Upper lobe of right lung (tissue), 1 donor: ENCODE results near the gene CIRBP. TPM values are rescaled to one million over a fixed set of nuclear protein-coding genes. Genes with fewer than 3 reads are reported as not detected.

Experiments
- ATAC-seq: fragments of 200-7000 bp; cut with Tn5 transposase; one replicate; pipeline ENCODE4 v1.9.1; 2020; ENCODE audit warnings: mild to moderate bottlenecking, moderate library complexity
- DNase-seq: peaks from one replicate; pipeline ENCODE4 v3.0.0-alpha.2; 2020
- H3K27ac ChIP-seq: fragments of 200-600 bp; one replicate; pipeline ENCODE4 v1.8.0; 2022
- H3K27me3 ChIP-seq: fragments of 200-600 bp; one replicate; pipeline ENCODE4 v1.8.0; 2022; ENCODE audit warnings: mild to moderate bottlenecking
- H3K36me3 ChIP-seq: fragments of 200-600 bp; one replicate; pipeline ENCODE4 v1.8.0; 2022
- H3K4me1 ChIP-seq: fragments of 200-600 bp; one replicate; pipeline ENCODE4 v1.8.0; 2022
- H3K4me3 ChIP-seq: fragments of 200-600 bp; one replicate; pipeline ENCODE4 v1.8.0; 2022; ENCODE audit warnings: mild to moderate bottlenecking
- H3K9me3 ChIP-seq: fragments of 200-600 bp; one replicate; pipeline ENCODE4 v1.8.0; 2022
- CTCF ChIP-seq: fragments of 200-600 bp; IDR thresholded peaks from one replicate; pipeline ENCODE4 v1.8.0; 2022; ENCODE audit warnings: antibody characterized with exemption
- intact Hi-C: fragments of 100-400 bp; cut with DNase I; formaldehyde crosslinking; loops from one replicate; pipeline ENCODE4 v1.11.0; 2022
- total RNA-seq: library from RNA; stranded (reverse); fragmentation: NEBNext Ultra II Directional; extraction: Animal tissue kit (Norgen Biotek cat#: 25700); gene quantifications from one replicate; pipeline ENCODE4 v1.2.1, GENCODE V29; 2021
- donor health status: DM: no; HTN: yes; CAD: no; lungs with severe emphysema.

Gene CIRBP
- total RNA-seq, 1 donor from 2014 or later: 322 TPM

GRCh38 chr19:1226227-1226518 lies 43.0 kb upstream of the CIRBP start:
- DNase-seq (no peak), ATAC-seq (no peak)
- Histone ChIP-seq H3K27ac (no peak overlapping the region), H3K4me1 (no peaks in the 10 kb centered on the region), H3K4me3 (no peak overlapping the region), H3K9me3 (no peaks in the 10 kb centered on the region), H3K36me3 (peaks cover 59% of the 10 kb centered on the region), H3K27me3 (no peaks in the 10 kb centered on the region)
- TF ChIP-seq CTCF: no peak
- intact Hi-C loops: no loop called here

DNA sequence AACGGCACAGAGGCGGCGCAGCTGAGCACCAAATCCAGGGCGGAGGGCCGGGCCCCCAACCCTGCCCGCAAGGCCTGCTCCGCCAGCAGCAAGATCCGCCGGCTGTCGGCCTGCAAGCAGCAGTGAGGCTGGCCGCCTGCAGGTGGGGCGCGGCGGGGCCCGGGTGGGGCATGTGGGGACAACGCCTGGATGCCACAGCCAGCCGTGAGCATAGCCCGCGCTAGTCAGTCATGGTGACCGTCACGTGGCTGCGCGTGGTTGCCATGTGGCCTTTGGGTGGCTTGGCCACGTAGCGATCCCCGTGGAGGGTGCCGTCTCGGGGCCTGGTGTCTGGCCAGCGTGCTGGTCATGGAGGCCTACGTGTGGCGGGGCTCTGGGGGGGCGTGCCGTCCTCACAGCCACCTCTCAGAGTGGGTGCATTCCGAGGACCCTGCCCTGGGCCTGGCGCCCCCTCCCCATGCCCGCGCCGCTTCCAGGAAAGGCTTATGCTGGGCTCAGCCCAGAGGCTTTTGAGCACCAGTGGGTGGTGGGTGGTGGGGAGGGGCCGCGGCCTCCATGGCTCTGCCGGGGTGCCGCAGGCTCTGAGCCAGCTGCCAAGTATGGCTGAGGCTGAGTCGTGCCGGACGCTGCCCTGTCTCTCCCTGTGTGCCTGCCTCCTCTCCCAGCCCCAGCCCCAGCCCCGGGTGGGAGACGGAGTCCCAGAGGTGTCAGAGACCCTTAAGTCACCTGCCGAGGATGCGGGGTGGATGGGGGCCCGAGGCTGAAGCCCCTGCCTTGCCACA lies 42.4 kb upstream of the CIRBP start:
- H3K36me3 ChIP-seq: peaks cover 53% of the 10 kb centered on the region
- intact Hi-C loops: no loop called here
- H3K27ac ChIP-seq: no peak overlapping the region

GRCh38 chr19:1227304-1228054 lies 41.7 kb upstream of the CIRBP start:
- no peak for TF ChIP-seq CTCF
- H3K27me3 ChIP-seq: no peaks in the 10 kb centered on the region
- H3K4me3 ChIP-seq: no peak overlapping the region
- H3K4me1 ChIP-seq: peaks cover 7% of the 10 kb centered on the region
- H3K9me3 ChIP-seq: no peaks in the 10 kb centered on the region
- H3K36me3 ChIP-seq: peaks cover 46% of the 10 kb centered on the region
- no peak for DNase-seq
- intact Hi-C loops: no loop called here
- ATAC-seq: no peak
- no peak overlapping the region for H3K27ac ChIP-seq

More for the DNA sequence above, 42.4 kb upstream of the CIRBP start:
- Histone ChIP-seq H3K4me3 (no peak overlapping the region), H3K4me1 (no peaks in the 10 kb centered on the region), H3K9me3 (no peaks in the 10 kb centered on the region), H3K27me3 (no peaks in the 10 kb centered on the region)
- ATAC-seq (no peak), DNase-seq (no peak)
- no peak for TF ChIP-seq CTCF

GRCh38 chr19:1228161-1228957 lies 40.8 kb upstream of the CIRBP start:
- ATAC-seq (no peak), DNase-seq (no peak)
- H3K4me1 ChIP-seq: peaks cover 16% of the 10 kb centered on the region
- H3K4me3 ChIP-seq: no peak overlapping the region
- H3K36me3 ChIP-seq: peaks cover 38% of the 10 kb centered on the region
- no peaks in the 10 kb centered on the region for H3K9me3 ChIP-seq
- no peak for TF ChIP-seq CTCF
- H3K27me3 ChIP-seq: no peaks in the 10 kb centered on the region
- H3K27ac ChIP-seq: no peak overlapping the region
- intact Hi-C loops: no loop called here

DNA sequence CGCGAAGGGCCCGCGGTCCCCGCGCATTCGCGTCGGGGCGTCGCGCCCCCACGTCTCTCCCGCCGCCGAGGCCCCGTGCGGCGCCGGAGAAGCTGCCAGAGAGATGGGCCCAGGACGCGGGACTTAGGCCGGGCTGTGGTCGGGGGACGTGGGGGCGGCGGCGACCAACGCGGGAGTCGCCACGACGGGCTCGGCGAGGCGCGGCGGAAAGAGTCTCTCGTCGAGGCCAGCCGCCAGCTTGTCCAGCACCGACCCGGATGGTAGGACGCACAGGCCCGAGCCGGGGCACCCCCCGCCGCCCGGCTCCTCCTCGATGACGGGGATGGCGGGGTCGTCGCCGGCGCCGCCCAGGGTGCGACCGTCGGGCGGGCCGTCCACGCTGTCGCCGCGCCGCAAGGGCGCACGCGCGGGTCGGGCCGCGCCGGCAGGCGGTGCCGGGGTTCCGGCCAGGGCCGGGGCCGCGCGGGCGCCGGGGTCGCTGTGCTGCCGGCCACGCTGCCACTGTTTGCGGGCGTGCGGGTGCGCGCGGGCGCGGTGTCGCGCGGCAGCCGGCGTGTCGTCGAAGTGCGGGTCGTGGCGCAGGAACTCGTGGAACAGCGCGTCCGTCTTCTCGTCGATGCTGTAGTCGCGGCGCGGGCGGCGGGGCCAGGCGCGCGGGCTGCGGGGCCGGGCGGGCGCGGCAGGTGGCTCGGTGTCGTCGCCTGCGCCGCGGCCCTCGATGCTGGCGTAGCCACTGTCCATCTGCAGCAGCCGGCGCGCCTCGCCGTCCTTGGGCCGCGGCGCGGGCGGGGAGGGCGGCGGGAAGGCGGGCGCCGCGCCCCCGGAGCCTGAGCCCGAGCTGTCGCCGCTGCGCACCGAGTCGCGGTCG lies 39.8 kb upstream of the CIRBP start:
- H3K9me3 ChIP-seq: no peaks in the 10 kb centered on the region
- DNase-seq: no peak
- no peak for TF ChIP-seq CTCF

More for the DNA sequence above, 39.8 kb upstream of the CIRBP start:
- ATAC-seq: no peak
- Histone ChIP-seq H3K27me3 (no peaks in the 10 kb centered on the region), H3K4me1 (peaks cover 23% of the 10 kb centered on the region), H3K27ac (no peak overlapping the region), H3K4me3 (no peak overlapping the region), H3K36me3 (peaks cover 29% of the 10 kb centered on the region)
- intact Hi-C loops: no loop called here
